Fibroblast of skin of right biceps (primary cell): Measurements from ENCODE around the gene UMAD1.
"Not testable (repeated sequence)": the region's sequence is repeated elsewhere in the genome, so short reads cannot be mapped to it uniquely, and the experiment has no call there.

ENCODE experiments used
- DNase-seq: peaks from one replicate; pipeline ENCODE4 v3.0.0-alpha.2; 2013

Gene UMAD1

DNA sequence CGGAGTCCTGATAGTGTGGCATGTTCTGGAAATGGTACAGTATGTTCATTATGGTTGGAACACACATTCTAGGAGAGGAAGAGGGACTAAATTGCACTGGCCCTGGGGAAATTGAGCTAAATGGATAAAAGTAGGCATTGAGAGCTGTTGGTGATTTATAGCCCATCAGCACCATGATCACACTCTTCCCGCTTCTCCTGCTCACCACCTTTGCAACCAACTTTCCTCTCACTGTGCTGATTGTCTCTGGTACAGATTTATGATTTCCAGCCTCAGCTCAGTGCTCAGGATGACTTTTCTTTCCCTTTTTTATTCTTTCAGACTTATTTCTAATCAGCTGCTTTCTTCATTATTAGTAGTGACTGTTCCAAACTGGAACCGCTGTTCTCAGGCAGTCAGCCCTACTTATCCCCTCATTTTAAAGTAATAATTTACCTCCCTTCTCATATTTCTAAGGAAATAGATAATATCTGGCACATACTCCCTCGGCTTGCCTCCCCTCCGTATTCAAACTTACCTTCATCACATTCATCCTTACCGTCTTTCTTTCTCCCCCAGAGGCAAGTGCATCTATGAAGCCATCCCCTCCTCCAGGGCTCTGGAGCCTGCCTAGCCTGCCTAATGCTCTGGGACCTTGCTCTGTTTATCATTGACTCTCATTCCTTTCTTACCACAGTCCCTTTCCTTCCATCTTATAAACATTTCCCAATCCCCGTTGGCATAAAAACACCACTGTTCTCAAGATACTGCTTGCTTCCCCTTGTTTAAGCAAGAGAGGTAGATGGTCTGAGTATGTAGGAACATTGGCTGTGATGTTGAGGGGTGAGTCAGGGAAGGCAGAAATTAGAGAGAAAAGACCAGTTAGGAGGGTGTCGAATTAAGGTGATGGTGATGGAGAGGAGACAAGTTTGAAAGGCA lies 129.4 kb downstream of the UMAD1 start:
- no peak for DNase-seq

DNA sequence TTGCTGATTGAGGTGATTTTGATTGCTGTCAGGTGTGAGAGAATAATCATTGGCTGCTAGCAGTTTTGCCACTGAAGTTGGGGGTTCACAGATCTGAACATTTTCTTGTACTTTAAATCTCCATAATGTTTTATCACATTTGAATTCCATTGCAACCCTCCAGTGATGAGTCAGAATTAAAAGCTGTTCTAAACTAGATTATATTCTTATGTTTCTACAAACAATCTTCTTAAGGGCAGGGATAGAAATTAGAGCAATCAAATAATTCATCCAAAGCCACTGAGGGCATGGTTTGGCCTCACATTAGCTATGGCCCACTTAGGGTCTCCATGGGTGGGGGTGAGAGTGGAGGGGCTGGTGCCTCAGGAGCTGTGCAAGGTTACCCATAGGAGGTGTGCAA lies 130.9 kb downstream of the UMAD1 start:
- no peak for DNase-seq

DNA sequence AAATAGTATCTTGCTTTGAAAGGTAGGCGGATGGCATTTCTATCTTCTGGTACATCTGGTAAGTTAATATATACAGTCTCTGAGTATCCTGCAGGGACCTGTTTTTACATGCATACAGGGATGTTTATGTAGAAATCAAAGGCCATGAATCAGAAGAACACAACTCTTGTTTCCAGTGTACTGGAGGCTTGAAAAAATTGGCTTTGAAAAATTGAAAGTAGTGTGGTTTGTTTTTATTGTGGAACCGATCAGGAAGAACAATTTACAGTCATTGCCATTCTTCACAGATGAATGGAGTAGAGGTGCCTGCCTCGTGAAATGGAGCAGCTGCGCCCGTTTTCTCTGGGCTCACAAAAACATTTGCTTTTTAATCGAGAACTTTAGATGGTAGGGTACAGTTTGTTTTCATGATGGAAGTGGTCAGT lies 131.9 kb downstream of the UMAD1 start:
- no peak for DNase-seq

DNA sequence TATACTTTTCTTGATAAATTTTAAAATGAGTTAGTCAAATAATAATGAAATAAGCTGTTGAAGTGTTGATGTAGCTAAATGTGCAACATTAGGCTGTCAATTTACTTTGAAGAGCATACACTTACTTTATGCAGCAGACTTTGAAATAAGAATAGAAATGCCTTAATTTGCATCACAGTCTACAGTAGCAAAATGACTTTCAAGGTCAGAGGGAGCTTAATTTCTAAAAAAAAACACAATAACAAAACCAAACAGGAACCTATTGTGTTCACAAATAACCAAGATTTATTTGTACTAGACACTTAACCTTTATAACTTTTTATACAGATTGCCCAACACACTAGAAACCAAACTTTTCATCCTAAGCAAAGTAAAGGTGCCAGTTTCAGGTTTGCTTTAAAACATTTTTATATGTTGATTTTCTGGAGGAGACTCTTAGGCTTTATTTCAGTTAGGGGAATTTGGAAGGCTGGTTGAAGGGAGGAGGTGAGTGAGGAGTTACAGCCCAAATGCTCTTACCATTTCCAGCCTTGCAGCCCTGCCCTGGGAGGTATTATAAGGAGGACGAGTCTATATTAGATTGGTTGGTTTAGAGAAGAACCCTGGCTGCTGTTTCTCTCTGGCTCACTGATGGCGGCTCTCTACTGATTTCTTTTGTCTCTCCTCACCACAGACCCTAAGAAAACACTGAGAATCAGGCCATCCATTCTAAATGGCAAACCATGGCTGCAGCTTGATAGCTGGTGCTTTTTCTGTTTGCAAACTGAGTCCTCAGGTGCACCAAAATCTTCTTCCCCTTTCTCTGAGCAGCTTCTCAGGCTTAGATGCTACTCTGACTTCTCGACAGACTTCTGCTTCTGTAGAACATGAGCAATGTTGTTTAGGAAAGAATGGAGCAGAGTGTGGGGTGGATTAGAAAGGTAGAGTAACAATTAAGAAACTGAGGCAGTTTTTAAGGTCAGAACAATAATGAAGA lies 133.1 kb downstream of the UMAD1 start:
- no peak for DNase-seq

DNA sequence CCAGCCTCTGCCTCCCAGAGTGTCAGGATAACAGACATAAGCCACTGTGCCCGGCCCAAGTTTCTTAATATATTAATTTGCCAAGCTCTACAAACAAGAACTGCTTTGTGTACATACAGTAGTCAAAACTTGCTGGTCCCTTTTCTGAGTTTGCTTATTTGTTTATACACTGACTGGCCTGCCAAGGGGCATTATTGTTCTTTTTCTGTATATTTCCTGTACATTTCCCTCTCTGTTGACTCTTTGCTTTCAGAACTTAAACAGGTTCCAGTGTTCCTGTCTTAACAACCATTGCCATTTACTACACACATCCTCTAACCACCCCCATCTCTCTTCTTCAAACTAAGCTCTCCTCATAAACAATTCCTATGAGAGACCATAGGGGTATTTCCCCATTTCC lies 139.3 kb downstream of the UMAD1 start:
- DNase-seq, result no peak

DNA sequence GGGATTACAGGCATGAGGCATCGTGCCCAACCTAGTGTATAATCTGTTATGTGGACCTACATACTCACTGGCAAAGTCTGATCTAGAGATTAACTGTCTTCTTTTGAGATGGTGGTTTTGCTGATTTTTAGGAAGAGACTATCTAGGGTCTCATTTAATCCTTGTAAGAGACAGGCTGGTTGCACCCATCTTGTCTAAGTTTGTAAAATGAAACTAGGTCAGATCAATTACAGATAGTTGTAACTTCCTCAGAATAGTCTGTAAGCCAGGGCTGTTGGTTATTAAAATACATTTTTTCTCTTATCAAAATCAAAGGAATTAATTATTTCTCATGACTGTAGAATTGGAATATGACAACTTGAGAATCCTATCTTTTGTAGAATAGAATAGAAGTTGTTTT lies 142.4 kb downstream of the UMAD1 start:
- DNase-seq, result no peak

DNA sequence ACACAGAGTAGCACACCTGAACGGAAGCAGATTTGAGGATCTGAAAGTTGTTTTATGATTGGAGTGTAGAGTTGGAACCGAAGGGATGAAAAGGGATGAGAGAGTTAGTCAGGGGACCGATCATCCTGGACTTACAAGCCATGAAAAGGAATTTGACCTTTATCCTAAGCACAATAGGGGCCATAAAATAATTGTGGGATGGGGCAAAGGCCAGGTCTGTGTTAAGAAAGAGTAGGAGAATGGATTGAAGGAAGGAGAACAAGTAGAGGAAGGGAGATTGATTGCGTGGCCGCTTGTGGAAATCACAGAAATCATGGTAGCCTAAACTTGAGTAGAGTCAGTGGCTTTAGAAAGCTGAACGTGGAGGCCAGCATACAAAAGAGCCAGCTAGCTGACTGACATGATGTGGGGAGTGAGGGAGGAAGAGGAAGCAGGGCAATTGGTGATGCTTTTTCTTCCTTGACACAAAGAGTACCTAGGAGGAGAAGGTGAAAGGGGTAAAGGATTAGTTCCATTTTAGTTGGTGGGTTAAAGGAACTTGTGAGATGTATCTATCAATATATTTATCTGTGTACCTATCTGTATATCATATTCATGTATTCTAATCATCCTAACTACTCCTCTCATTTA lies 144.9 kb downstream of the UMAD1 start:
- DNase-seq, result no peak

DNA sequence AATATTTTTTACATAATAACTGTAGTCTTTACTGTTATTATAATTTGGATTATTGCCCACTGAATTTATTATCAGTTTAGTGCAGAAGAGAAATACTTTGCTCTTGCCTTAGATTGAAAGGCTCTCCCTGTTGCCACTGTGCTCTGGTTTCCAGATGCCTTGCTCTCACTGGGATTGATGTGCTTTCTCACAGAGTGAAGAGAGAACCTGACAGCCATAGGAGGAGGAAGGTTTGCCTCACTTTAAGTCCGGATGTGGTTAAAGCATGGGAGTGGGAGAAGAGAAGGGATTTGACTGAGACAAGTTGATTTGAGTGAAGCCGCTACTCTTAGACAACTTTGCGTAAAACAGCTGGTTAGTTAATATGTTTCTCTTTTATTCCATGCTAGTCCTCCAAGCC lies 146.0 kb downstream of the UMAD1 start:
- no peak for DNase-seq

DNA sequence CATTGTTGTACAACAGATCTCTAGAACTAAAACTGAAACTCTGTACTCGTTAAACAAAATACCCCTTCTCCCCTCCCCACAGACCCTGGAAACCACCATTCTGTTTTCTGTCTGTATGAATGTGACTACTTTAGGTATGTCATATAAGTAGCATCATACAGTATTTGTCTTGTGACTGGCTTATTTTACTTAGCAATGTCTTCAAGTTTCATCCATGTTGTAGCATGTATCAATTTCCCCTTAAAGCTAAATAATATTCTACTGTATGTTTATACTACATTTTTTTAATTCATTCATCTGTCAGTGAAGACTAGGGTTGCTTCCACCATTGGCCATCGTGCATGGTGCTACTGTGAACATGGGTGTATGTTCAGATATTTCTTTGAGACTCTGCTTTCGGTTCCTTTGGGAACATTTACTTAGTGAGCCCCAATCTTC lies 149.0 kb downstream of the UMAD1 start:
- DNase-seq, result no peak

DNA sequence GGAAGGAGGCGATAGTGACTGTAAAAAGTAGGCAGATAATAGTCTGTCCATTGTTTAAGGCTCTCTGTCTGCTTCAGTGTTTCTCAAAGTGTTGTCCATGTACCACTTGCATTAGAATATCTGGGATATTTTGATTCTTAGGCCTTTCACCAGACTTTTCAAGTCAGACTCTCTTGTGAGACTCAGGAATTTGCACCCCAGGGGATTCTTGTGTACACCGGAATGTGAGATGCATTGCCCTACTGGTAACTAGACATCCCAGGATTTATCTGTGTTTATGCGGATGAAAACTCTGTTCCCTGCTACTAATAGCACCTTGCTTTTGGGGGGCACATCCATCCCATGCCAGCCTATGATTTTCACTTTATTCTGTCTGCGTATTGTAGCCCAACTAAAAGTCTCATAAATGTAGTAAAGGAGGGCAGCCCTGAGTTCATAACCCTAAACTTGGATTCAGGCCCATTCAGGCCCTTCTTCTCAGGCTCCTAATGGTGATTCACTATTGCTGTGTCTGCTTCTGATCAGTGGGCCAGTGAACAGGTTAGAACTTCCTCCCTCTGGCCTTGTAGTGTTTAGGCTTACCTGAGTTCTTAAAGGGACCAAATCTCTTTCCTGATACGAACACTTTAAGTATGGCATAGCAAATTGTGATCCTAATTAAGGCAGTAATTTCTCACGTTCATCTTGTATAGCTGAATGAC lies 149.6 kb downstream of the UMAD1 start:
- DNase-seq, result peak; percentile 27

DNA sequence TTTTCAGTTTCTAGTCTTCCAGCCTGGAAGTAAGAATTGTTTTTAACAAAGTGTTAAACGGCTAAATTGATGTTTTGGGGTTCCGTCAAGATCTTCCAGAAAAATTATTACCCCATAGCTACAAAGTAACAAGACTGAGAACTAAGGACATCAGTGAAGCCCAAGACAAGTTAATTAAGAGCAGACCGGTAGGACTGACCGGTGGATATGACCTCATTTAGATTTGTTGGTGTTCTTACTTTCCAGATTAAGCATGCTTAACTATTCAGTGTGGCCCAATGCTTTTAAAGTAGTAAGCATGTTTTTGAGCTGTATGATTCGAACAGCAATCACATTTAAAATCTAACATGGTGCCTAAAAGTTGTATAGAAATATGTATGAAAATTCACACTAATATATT lies 151.0 kb downstream of the UMAD1 start:
- DNase-seq, result no peak

DNA sequence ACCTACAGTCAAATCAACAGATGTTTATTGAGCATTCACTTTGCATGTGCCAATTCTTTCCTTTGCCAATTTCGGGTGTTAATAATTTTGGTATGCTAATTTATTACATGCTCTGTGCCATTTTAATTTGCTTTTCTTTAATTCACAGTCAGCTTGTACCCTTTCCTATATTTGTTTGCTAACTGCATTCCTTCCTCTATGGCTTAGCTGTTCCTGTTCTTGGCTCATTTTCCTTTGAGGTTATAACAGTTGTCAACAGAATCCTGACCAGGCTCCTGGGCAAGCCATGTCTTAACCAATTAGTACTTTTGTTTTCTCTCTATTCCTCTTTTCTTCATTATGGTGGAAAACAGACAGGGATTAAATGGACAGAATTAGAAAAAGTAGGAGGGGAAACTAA lies 151.5 kb downstream of the UMAD1 start:
- DNase-seq, result no peak

DNA sequence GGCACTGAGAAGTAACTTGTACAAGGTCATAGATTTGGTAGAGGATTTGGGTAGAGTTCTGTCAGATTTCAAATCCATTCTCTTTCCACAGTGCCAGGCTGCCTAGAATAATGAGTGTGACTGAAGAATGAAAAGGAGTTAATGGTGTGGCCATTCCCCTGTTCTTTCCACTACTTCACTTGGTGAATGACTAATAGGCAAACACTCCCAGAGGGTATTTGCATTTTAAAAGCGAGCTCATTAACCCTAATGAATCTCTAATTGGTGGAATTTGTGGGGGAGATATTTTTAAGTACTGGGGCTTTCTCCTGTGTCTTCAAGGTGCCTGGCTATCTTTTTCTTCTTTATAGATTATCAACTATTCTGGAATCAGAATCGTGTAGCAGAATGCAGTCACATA lies 152.7 kb downstream of the UMAD1 start:
- DNase-seq, result no peak

DNA sequence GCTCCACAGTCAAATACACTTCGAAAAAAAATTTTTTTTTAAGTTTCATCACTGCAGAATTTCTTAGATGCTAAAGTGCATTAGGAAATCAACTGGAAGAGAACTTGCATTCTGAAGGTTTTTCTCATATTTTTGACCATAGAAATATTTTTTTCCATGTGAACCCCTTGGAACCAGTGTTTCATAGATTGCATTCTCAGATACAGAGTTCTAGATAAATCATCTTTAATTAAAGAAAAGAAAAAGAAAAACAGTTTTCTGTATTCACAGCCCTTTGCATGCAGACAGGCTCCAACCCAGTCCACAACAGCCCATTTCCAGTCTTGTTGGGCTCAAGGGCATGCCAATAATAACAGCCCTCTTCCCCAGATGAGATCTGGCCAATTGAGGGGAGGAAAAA lies 153.4 kb downstream of the UMAD1 start:
- no peak for DNase-seq

DNA sequence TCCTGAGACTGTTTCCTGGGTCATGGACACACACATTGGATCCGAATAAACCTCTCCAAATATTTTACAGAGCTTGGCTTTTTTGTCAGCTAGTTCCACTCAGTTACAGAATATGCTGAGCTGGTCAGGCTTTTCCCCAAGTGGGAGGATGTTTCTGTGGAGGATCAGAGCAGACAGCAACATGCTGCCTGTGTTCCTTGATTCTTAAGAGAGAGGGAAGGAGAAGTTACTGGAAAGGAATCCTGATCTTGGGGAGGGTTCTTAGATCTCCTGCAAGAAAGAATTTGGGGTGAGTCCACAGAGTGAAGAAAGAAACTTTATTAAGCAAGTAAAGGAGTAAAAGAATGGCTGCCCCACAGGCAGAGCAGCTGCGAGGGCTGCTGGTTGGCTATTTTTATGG lies 154.7 kb downstream of the UMAD1 start:
- no peak for DNase-seq

DNA sequence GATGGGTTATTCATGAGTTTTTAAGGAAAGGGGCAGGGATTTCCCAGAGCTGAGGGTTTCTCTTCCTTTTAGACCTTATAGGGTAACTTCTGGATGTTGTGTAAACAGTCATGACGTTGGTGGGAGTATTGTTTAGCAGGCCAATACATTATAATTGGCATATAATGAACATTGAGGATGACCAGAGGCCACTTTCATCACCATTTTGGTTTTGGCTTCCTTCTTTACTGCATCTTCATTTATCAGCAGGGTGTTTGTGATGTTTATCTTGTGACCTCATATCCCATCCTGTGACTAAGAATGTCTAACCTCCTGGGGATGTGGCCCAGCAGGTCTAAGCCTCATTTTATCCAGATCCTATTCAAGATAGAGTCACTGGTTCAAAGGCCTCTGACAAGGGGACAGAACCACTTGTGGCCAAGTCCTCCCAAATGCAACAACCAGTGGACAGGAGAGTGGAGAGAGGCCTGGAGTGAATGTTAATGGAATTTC lies 155.1 kb downstream of the UMAD1 start:
- peak; percentile 58 for DNase-seq

DNA sequence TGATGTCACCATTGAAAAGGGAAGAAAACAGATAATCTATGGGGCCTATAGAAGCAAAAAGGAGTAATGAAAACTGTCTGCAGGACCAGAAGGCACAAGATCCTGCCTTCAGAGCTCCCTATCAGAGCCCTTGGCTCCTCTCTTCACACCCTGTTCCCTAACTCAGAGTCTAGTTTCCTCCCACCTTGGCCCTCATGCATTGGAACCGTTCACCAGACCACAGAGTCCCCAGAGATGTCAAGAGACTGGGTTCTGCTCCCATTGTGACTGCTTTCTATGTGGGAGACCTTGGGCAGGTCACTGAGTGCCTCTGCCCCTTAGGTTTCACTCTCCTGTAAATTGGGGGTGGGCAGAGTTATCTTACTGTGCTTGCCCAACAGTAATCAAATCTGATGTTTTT lies 158.0 kb downstream of the UMAD1 start:
- DNase-seq, result no peak

DNA sequence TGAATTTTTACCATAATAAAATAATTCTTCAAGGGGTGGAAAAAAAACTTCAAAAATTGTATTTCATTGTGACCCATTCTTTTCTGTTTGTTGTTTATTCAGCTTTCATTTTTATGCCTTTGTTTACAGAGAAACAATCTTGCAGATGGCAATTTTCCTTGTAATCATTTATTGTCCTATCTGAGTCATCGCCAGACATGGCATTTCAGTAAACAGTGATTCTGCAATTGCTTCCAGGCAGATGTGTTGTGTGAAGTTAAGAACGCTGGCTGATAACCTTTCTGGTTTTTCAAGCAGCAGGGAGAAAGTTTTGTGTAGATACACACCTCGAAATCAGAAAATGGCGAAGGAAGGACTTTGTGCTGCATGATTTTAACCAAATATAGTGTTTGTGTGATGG lies 158.6 kb downstream of the UMAD1 start:
- DNase-seq, result no peak

DNA sequence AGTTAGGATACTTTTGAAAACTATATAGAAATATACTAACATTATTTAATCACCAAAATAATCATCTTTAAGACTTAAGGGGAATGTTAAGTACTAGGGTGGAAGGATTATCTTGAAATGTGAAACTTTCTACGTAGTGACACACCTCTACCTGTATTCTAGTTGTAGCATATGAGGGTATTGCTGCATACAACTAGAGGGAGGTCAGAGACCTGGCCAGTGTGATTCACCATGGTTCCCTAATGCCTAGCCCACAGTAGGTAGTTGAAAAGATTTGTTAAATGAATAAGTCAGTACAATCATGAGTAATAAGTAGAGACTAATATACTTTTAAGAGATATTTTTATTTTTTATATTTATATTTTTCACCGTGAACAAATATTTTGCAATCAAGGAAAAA lies 162.0 kb downstream of the UMAD1 start:
- DNase-seq, result no peak

DNA sequence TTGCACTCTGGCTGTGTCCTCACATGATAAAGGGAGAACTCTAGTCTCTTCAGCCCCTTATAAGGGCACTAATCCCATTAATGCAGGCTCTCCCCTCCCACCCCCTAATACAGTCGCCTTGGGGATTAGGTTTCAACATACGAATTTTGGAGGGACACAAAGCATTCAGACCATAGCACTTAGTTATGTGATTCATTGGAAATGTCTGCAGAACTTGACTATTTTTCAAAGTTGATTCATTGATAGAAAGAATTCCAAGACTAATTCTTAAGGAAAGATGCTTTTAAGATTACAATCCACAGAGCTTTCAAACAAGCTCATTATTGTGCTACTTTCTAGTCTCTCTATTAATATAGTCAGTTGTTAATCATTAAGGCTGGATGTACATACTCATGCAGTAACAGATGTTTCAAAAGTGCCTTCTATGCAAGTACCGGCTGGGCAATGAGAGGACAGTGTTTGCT lies 163.2 kb downstream of the UMAD1 start:
- peak; percentile 41 for DNase-seq

DNA sequence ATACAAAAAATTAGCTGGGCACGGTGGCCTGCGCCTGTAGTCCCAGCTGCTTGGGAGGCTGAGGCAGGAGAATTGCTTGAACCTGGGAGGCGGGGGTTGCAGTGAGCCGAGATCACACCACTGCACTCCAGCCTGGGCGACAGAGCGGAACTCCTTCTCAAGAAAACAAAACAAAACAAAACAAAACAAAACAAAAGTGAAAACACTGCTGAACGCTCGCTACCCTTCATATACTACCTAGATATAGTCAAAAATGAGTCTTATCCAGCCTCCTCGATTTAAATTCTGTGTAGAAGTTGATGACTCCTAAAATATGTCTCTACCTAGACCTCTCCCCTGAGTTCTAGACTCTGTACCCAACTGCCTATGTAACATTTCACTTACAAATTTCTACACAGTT lies 164.3 kb downstream of the UMAD1 start:
- not testable (repeated sequence) for DNase-seq

DNA sequence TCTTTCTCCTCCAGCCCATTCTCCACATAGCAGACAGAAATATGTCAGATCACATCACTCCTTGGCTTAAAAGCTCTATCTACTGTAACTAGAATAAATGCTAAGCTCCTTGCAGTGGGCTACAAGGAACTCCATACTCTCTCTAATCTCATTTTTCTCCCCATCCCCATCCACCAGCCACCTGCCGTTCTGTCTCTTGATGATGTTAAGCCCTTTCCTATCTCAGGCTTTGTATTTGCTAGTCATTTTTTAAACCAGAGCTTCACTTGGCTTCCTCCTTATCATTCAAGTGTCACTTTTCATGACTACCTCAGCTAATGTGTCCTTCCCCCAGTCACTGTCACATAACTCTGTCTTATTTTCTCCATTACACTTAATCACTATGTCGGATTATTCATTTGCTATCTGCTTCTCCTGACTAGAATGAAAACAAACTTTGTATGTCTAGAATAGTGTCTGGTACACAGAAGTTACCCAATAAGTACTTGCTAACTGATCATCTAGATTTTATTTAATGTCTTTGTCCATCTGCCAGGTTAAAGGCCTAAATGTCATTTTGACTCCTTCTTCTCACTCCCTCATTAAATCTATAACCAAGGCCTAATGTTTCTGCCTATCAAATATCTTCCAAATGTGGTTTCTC lies 165.1 kb downstream of the UMAD1 start:
- DNase-seq, result no peak
